RPMI7951 (cell line): ENCODE measurements around the gene SIGMAR1. TPM values are rescaled to one million over a fixed set of nuclear protein-coding genes. Genes with fewer than 3 reads are reported as not detected.
A peak's percentile ranks its signal among the peaks of the same experiment; 100 is the strongest.

Experiments used
- DNase-seq: peaks from one replicate; pipeline ENCODE4 v3.0.0-alpha.2; 2012; ENCODE audit warnings: low read depth
- total RNA-seq: library from RNA; depleted of rRNA; stranded (reverse); fragments of >200 nt; shearing (Covaris generic); gene quantifications from 2 replicates; pipeline ENCODE4 v1.2.3, GENCODE V29; 2014

SIGMAR1 gene
- total RNA-seq, 1 experiment from 2014 or later: 69.6 TPM

GRCh38 chr9:34630402-34631154 lies 7.0 kb downstream of the SIGMAR1 start:
- no peak for DNase-seq

GRCh38 chr9:34629491-34629808 lies 8.1 kb downstream of the SIGMAR1 start:
- DNase-seq: no peak

- no peak for DNase-seq
Measured at GRCh38 chr9:34628656-34629490, 8.7 kb downstream of the SIGMAR1 start, which contains the start of gene ARID3C. Gene ARID3C (minus strand): TSS chr9:34629066. CDS start chr9:34628014, 1,052 bp downstream.

GRCh38 chr9:34627716-34628655 lies 9.6 kb downstream of the SIGMAR1 start:
- no peak for DNase-seq

DNA sequence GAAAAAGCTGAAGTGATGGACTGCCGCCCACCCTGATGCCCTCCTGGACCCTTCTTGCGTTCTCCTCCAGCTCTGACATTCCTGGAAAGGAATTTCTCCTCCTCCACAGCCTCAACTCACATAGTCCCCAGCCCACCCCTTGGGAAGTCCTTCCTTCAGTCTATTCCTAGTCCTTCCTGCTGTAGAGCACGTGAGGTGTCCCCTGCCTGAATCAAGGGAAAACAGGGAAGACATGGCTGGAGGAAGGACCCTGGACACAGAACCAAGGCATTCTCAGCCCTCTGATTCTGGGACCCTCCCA lies 12.5 kb downstream of the SIGMAR1 start:
- DNase-seq: no peak

DNA sequence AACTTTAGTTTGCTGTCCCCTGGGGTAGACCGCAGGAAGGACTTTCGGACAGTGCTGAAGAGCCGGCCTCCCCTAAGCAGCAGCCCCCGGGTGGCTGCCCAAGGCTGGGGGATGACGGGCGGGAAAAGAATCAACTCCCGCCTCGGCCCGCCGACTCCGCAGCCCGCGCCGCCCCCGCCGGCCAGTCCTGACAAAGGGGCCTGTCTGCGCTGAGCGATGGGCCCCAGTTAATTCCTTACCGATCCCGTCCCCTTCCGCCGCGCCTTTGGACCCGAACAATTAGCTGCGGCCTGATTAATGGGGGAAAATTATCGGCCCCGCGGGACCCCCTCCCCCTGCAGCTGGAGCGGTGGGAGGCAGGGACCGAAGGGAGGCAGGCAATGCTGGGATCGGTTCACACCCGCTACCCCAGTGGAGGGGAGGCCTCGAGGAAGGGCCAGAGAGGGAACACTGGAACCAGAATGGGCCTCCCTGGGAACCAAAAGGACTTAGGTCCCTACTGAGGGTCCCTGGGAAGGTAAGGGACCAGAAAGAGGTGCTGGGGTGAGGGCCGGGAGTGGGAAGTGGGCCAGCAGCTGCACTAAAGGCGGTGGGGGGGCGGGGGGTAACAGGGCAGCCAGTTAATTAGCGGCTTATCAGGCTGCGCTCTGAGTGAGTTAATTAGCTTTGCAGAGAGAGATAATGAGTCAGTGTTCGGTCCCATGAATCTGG lies 13.0 kb downstream of the SIGMAR1 start:
- DNase-seq: no peak

DNA sequence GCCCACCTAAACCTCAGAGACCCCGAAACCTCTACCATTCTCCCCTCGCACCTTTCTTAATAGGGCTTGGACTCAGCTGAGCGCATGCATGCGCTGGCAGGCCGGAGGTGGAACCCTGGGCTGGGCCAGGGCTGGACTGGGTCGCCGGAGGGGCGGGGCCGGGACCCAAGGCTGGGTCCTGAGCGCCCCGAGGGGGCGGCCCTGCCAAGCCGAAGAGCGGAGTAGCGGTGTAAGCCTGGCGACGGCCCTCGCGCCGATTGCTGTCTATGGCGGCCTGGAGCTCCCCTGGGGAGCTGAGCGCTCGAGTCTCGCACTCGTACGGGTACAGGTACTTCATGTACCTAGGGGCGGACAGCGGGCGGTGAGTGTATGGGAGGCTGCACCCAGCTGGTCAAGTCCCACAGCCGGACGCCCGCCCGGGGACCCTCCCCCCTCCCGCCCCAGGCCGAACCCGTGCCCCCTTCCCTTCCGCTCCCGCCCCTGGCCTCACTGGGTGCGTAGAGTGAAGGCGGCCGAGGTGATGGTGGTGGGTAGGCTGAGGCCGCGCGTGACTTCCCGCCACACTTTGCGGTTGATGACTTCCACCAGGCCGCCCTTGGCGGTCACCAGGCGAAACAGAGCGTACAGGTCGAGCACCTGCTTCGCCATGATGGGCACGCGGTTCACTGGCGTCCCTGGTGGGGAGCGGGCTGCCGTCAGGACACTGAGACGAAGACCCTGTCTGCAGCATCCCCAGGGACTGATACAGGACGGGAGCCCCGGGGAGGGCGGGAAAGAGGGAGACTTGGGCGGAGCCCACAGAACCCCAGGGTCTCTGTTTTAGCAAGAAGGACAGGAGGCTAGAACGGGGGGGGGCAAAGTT lies 14.0 kb downstream of the SIGMAR1 start:
- no peak for DNase-seq

DNA sequence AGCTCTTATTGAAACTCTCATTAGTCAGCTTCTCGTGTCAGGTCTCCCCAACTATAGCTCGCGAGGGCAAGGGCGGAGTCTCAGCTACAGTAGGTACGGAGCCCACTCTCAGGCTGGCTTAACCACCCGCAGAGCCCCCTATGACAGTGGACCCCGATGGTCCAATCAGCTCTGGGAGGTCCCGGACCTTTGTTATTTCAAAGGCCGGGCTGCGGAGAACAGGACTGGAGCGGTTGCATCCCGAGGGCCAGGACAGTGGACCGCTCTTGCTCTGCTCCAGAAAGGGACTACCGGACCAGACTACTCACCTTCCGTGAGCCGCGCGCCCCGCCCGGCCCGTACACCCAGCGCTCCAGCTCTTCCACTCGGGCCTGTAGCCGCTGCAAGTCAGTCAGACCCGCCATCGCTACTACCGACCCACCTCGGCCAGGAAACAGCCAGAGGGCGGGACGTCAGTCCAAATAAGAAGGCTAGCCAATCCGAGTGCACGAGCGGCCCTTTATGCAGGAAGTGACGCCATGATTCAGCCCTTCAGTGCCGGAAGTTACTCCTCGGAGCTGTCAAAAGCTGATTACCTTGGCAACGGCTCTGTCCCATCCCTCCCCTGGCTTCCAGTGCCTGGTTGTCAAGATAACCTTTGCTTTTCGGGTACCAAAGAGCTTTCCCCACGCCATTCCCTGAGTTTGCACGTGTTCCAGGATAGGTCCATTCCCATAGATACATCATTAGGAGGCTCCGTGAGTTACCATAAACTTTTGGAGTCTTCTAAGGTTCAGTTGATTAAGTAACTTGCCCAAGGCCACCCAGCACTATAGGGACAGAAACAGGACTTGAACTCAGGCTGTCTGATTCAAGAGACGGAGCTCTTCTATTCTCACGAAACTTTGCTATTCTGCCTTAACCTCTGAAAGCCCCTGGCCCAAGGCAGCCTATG lies 17.3 kb downstream of the SIGMAR1 start, which contains the start of gene DCTN3:
TSS of gene DCTN3 (minus strand) at position 435 of the 934 bp plus-strand sequence. CDS start at position 404, 31 bp downstream.
- DNase-seq: peak; percentile 93

DNA sequence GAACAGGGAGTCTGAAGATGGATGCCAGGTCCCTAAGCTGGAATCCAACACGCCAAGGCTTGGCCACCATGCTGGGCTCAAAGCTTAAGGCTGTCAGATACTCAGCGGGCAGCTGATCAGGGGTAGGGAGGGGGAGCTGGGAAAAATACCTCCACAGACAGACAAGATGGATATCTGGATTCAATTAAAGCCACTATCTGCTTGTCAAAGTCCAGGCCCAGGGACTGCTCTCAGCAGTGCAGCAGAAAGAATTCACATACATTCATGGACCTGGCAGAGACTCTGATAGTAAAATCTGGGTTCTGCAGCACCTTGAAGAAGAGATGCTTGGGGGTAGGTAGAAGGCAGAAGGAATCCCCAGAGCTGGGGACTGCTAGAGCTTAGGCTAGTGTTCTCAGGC lies 22.5 kb downstream of the SIGMAR1 start:
- DNase-seq: no peak

- DNase-seq: peak; percentile 72
Measured at GRCh38 chr9:34612788-34613390, 24.7 kb downstream of the SIGMAR1 start.

GRCh38 chr9:34611811-34612787 lies 25.5 kb downstream of the SIGMAR1 start, which contains the start of gene RPP25L:
Gene RPP25L (minus strand): TSS chr9:34612097. CDS start chr9:34611296, 801 bp downstream.
- peak; percentile 81 for DNase-seq

DNA sequence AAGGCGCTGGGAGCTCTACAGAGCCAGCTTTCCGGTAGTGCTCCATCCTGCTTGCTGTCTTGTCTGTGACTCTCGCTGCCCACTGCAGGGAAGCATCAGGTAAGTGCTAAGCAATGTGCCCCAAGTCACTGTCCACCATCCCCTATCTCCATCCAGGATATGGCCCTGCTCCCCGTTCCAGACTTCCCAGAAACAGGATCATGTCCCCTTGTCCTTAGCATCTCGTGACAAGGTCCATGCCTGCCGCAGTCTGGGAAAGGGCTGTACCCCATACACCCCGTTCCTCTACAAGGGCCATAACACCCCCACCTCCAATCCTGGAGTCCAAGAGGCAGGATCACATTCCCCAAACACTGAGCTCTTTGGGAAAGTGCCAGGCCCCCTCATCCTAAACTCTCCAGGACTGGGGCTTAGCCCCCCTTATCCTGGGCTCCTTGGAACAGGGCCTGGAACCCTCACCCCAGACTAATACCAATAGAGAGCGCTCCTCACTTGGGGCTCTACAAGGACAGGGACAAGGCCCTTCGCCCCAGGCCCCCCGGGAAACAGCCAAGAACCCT lies 26.3 kb downstream of the SIGMAR1 start:
- no peak for DNase-seq

GRCh38 chr9:34610434-34611206 lies 27.0 kb downstream of the SIGMAR1 start:
- DNase-seq: no peak

DNA sequence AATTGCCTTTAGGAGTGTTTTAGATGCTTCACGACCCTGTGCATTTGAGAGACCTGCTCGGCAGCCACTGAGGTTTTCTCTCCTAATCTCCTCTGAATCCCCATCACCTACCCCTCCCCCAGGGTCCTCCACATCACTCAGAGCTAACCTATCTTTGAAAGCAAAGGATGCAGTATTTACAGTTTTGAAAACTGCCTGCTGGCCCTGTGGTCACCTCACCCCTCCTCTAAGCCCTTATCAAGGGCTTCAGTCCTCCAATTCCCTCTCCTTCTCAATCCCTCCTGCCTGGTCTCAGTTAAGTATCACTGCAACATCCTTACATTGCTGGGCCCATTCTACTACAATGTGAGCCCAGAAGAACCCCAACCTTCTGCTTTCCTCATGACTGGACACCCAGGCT lies 30.3 kb downstream of the SIGMAR1 start:
- DNase-seq: no peak

DNA sequence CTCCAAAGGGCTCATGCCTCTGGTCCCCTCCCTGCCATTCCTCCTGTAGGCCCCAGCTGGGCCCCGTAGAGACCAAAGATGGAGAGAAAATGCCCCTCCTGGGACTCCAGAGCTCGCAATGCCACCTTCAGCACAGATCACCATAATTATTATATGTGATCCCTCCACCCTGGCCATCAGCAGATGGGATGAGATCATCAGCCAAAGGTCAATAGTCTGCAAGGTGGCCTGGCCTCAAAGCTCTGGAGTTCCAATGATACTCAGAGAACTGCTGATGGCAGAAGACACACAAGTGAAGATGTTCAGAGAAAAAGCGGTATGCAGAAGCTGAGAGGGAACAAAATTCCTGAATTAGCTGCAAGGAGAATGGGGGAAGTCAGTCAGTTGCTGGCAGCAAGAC lies 30.7 kb downstream of the SIGMAR1 start:
- no peak for DNase-seq

- DNase-seq: no peak
Measured at GRCh38 chr9:34606190-34606589, 31.4 kb downstream of the SIGMAR1 start.
